ENCODE measurements around the gene SLC35B4.

DNA sequence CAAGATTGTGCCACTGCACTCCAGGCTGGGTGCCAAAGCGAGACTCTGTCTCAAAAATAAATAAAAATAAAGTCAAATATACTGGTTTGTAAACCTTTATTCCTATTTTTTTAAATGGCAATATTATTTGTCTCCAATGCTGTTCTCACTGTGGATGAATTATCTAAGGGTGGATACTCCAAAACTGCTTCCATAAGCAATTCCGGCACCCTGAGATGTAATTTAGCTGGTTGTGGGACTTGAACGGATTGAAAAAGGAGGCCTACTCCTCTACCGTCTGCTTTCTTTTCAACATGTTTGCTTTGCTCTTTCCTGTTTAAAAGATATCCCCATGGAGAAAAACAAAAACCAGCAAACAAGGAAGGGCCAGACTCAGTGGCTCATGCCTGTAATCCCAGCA is 54.4 kb downstream of the SLC35B4 start:
- TF ChIP-seq, protein P1, sequence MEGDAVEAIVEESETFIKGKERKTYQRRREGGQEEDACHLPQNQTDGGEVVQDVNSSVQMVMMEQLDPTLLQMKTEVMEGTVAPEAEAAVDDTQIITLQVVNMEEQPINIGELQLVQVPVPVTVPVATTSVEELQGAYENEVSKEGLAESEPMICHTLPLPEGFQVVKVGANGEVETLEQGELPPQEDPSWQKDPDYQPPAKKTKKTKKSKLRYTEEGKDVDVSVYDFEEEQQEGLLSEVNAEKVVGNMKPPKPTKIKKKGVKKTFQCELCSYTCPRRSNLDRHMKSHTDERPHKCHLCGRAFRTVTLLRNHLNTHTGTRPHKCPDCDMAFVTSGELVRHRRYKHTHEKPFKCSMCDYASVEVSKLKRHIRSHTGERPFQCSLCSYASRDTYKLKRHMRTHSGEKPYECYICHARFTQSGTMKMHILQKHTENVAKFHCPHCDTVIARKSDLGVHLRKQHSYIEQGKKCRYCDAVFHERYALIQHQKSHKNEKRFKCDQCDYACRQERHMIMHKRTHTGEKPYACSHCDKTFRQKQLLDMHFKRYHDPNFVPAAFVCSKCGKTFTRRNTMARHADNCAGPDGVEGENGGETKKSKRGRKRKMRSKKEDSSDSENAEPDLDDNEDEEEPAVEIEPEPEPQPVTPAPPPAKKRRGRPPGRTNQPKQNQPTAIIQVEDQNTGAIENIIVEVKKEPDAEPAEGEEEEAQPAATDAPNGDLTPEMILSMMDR (IDR thresholded peaks at IDR 0.05), result no peak
- TF ChIP-seq POLR2A (IDR thresholded peaks at IDR 0.05), result no peak
- TF ChIP-seq POLR2AphosphoS5 (IDR thresholded peaks at IDR 0.05), result no peak
- no peak for TF ChIP-seq EP300 (IDR thresholded peaks at IDR 0.05)

Measured in sigmoid colon (tissue), 4 donors.